Limb (tissue), 2 donors: Measurements from ENCODE around the gene SZT2.
"Not testable (repeated sequence)": the region's sequence is repeated elsewhere in the genome, so short reads cannot be mapped to it uniquely, and the experiment has no call there.

ENCODE experiments used
- DNase-seq, 2 donors: peaks; one replicate each; pipeline ENCODE4 v3.0.0-alpha.2; 2016; ENCODE audit errors: extremely low spot score in 2 of 2

The SZT2 gene

DNA sequence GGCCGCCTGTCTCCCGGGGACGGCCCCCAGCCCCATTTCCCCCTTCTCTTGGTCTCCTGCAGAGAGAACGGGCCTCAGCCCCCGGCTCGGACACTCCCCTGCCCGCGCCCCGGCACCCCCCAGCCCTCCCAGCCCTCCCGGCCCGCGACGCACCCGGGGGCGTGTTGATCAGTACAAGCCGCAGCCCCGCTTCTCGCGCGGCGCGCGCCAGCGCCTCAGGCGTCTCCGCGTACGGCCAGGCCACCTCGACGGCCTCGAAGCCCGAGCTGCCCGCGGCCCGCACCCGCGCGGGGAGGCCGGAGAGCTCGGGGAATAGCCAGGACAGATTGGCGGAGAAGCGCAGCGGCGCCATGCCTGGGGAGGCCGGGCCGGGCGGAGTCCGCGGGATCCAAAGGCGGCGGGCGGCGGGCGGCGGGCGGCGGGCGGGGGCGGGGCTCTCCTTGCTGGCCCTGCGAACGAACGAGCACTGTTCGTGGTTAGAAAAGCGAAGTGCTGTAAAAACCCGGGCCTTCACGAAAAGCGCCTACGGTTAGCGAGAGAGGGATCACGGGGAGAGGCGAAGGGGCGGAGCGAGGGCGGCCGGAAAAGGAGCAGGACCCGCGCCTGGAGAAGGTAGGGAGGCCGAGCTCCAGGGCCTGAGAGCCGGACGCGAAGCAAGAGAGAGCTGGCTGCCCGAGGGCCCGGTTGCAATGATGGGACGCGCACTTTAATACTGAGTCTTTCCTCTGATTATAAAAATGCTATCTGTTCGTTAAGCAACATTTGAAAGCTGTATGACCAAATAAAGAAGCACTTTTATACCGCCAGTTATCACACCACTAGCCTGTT is 64.0 kb downstream of the SZT2 start, which contains the start of gene HYI:
HYI (minus strand) TSS at position 490 of the 828 bp plus-strand sequence; CDS start at position 352, 138 bp downstream.
- DNase-seq, result peak; percentile 72 to 87

DNA sequence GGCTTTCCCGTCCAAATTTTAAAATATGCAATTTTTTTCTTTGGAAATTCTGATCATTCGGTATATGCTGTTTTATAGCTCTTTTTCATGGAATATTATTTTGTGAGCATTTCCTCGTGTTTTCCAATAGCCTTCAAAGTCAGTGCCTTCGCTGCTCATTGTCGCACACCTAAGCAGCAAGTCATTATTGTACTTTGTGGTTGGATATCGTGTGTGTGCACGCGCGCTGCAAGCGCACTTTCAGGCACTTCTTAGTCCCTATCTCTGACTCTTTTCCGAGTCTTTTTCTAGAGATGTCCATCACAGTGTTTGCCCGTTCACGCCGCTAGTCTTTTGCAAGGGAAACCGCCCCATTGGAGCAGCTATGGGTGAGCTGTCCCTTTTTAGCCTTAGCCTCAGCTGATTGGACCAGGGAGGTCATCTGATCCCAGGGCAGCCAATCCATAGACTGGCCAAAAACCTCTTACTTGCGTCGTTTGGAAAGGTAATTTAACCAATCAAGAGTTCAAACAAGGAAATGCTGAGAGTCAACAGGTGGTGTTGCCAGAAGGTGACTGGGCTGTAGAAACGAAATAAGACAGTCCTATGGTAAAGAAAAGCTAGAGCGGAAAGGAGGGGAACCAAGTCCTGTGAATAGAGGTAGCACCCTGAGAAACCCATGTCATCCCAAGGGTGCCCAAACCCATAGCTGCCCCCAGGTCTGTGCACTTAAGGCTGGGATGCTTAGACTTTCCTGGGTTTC is 64.7 kb downstream of the SZT2 start:
- DNase-seq, result peak; percentile 76 to 83

DNA sequence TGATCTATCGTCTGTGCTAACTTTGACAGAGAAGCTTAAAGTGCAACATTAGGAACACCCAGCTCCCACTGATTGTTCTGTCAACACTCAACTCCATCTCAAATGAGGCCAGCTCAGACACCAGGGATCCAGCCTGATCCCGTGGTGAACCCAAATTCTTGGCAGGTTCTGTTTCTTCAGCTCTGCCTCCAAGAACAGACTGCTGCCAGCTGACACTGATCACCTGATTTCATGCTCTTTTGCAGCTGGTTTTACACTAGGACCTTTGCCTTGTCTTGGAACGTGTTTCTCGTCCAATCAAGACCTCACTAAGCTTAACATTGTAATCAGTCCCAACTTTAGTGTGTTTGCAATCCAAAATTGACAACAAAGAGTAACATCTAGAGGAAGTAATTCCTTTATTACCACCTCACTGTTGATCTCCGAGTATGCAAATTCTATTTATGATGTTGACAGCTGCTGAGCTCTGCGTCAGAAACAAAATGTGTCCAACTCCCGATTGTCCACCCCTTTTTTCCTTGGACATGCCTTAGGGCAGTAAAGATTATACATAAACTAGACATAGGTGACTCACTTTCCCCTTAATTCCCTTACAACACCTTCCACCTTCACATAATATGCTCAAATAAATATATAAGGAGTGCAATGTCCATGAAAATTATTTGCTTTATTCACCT is 65.7 kb downstream of the SZT2 start:
- no peak for DNase-seq

DNA sequence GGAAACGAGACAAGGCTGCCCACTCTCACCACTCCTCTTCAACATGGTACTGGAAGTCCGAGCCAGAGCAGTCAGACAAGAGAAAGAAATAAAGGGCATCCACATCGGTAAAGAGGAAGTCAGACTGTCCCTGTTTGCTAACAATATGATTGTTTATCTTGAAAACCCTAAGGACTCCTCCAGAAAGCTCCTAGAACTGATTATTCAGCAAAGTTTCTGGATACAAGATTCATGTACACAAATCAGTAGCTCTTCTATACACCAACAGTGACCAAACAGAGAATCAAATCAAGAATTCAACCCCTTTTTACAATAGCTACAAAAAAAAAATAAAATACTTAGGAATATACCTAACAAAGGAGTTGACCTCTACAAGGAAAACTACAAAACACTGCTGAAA is 68.7 kb downstream of the SZT2 start:
- DNase-seq, result not testable (repeated sequence)

DNA sequence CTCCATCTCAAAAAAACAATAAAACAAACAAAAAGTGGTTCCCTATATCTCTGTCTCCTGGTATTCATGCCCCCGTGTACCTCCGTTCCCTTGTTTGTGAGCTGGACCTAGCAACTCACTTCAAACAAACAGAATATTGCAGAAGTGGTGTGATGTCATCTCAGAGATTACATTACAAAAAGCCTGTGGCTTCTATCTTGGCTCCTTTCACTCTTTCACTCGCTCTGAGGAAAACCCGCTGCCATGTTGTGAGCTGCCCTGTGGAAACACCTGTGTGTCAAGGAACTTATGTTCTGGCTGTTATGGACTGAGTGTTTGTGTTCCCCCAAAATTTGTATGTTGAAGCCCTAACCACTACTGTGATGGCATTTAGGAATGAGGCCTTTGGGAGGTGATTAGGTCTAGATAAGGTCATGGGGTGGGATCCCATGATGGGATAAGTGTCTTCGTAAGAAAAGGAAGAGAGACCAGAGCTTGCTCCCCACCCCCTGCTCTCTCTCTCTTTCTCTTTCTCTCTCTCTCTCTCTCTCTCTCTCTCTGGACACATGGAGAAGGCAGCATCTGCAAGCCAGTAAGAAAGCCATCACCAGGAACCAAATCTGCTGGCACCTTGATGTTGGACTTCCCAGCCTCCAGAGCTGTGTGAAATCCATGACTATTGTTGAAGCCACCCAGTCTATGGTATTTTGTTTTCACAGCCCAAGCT is 71.4 kb downstream of the SZT2 start:
- no peak for DNase-seq

DNA sequence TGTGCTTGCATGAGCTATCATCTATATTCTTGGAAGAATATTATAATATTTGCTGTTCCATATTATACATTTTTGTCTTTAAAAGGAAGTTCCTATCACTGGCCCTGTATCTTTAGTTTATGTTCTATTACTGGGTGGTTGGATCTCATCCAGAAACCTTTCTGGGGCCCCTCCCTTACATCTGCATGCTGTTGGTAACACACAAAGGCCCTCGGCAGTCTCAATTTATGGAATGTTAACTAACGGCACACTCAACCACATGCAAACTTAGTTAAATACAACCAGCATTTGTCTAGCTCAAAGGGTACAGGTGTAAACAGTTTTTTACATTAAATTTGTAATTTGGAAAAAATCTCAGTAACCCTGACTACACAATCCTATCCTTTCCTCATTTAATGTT is 73.8 kb downstream of the SZT2 start:
- DNase-seq, result no peak

DNA sequence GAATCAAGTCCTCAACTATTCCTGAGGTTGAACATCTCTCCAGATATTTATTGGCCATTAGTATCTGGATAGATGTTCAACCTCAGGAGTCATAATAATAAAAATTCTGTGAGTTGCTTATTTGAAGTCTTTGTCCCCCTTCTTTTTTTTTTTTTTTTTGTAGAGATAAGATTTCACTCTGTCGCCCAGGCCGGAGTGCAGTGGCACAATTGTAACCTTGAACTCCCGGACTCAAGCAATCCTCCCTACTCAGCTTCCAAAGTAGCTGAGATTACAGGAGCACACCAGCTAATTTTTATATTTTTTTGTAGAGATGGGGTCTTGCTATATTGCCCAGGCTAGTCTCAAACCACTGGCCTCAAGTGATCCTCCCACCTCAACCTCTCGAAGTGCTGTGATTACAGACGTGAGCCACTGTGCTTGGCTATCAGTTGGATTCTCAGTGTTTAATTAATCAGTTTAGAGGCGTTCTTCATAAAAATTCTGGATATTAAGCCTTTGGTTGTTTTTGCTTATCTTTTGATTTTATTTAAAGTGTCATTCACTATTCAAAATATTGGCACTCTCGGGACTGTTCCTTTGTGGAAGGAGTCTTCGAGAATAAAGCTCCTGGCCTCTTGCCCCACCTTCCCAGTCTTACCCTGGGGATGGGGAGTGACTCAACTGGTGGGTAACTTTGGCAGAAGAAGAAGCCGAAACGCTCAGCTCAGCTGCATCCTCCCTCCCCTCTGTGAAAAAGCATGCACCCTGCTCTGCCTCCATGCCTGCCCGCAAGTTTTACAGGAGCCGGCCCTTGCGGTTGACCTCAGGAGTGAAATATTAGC is 75.2 kb downstream of the SZT2 start:
- DNase-seq, result no peak

DNA sequence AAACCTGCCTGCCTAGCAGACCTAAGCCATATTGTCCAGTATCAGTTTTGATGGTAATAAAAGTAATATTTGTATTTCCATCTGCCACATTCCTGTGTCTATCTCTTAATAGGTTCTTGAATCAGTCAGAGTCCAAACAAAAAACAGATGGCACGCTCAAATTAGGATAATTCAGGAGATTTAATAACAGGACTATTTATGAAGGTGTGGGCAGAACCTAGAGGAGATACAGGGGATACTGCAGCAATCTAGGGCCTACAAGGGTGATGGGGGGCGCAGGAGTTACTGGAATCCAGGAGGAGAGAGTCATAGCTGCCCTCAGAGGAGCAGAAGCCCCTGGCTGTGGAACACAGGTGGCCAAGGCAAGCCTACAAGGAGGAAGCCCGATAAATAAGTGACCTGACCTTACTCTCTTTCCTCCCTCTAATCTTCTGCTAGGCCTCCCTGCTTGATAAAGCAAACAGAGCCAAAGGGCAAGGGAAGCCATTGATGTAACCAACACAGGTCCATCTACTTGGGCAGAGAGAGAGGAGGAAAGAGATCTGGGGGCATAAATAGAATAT is 75.9 kb downstream of the SZT2 start:
- DNase-seq, result no peak

DNA sequence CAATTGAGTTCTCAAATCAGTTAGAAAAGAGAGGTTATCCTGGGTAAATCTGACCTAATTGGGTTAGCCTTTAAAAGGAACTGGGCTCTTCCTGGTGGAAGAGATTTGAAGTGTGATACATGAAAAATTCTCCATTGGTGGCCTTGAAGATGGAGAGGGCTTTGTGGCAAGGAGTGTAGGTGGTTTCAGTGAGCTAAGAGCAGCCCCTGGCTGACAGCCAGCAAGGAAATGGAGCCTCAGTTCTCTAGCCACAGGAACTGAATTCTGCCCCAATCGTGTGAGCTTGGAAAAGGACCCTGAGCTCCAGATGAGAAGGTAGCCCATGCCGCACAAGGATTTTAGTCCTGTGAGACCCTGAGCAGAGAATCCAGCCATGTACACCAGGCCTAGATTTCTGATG is 76.7 kb downstream of the SZT2 start:
- no peak for DNase-seq

DNA sequence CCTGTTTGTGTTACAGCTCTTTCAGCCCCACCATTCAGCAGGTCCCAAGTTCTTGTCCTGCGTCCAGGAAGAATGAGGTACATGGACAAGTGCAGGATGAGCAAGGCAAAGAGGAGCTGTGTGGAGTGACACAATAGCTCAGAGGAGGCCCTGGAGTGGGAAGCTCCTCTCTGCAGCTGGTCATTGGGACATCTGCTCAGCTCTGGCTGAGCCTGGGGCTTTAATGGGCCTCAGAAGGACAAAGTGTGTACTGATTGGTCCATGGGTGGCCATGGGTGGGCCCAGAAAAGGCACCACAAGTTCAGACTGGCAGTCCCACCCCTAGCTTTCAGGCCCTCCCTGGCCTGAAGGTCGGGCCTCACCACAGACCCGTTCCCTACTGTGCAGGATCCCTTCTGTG is 78.7 kb downstream of the SZT2 start:
- no peak for DNase-seq

DNA sequence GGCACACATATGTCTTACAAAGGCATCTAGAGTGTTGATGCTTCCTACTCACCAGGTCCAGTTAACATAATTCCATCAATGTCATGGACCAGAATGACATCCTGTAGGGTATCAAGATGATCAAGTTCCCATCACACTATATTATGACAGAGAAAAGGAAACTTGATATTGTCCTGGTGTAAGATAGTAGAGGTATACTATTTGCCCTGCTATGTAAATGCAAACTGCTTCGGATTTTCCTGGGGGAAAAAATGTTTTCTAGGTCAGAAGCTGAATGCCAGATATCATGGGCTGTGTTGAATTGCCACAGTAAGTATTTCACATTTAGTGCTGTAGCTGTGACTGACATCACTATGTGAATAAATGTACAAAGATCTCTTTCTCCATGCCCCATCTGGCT is 80.2 kb downstream of the SZT2 start:
- DNase-seq, result no peak

DNA sequence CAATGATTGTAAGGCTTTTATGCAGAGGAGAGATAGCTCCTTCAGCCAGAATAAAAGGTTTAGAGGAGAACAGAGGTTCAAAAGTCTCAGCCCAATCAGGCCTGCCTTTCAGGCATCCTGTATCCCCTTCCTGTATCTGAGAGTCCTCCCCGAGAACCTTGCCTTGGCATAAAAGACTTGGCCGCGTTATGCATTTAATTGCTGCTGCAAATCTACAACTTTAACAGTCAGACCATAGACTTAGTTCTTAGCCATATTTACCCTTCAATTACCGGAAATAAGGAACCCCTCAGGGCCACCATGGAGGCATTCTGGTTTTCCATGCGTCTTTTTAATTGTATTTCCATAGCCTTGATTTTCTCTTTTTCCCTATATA is 82.4 kb downstream of the SZT2 start:
- no peak for DNase-seq

DNA sequence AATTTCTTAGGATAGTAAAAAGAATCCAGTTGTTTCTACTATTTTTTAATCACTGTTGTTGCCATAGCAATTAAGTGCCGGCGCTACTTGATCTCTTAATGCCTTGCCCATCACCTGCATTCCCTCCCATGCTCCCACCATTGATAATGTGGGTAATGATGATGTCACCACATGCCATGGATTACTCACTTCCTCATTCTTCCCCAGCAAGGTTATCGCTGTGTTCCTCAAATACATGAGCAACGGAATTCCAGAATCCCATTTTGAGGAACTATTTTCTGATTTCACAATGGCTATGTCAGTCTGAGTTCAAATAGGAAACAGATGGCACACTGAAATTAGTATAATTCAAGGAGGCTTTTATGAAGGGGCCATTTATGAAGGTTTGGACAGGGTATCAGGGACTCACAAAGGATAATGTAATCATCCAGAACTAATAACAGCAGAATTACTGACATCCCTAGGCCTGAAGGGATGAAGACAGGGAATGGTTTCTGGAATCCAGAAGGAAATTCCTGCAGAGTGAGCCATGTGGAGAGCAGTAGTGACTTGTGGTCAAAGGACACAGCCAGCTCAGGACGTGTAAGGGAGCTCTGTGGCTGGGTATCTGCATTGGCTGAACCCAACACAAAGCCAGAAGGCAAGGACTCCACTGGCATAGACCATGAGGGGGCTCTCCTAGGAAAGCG is 82.9 kb downstream of the SZT2 start:
- not testable (repeated sequence) for DNase-seq

DNA sequence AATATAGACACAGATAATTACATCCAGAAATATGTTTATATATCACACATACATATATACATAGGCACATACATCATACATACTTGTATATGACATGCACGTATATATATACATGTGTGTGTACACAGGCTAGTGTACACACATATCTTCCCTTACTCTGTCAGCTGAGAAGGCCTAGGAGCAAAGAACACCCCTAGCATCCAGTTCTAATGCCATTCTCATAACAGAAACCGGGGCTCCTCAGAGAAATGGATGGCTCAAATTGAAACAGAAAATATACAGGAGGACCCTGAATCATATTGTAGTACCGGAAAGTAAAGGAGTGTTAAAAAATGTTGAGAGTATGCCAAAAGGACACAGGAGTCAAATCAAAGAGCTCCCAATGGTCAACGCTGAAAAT is 83.8 kb downstream of the SZT2 start:
- no peak for DNase-seq

DNA sequence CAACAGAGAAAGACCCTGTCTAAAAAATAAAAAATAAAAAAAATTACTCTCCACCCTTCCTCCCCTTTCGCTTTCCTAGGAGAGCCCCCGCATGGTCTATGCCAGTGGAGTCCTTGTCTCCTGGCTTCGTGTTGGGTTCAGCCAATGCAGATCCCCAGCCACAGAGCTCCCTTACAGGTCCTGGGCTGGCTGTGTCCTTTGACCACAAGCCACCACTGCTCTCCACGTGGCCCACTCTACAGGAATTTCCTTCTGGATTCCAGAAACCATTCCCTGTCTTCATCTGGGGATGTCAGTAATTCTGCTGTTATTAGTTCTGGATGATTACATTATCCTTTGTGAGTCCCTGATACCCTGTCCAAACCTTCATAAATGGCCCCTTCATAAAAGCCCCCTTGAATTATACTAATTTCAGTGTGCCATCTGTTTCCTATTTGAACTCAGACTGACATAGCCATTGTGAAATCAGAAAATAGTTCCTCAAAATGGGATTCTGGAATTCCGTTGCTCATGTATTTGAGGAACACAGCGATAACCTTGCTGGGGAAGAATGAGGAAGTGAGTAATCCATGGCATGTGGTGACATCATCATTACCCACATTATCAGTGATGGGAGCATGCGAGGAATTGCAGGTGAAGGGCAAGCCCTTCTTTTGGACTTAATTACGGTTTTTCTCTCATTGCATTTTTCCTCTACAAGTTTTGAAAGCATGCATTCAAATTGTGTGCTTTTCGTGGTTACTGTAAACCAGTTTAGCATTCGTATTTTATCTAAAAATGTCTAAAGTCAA is 86.1 kb downstream of the SZT2 start:
- not testable (repeated sequence) for DNase-seq

DNA sequence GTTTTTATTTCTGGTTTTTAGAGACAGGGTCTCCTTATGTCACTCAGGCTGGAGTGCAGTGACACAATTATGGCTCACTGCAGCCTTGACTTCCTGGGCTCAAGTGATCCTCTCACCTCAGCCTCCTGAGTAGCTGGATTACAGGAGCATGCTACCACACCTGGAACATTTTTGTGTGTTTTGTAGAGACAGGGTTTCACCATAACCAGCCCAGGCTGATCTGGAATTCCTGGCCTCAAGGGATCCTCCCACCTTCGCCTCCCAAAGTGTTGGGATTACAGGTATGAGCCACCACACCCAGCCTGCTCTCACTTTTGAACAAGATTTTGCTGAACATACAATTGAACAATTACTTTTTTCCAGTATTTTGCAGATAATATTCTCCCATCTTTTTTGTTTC is 88.0 kb downstream of the SZT2 start:
- no peak for DNase-seq

DNA sequence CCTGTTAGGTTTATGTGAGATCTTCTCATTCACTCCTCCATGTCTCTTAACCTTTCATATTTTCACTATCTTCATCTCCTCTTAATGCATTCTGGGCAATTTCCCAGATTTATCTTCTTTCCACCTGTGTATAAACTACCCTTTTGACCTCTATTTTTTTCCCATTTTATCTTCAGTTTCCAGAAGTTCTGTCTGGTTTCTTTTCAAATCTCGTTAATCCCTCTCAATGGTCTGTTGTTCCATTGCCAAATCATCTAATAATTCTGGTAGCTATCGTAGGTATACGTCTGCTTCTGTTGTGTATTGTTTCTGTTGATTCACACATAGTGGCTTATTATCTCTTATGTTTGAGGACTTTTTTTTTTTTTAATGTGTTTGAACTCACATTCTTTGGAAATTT is 89.7 kb downstream of the SZT2 start:
- DNase-seq, result no peak

DNA sequence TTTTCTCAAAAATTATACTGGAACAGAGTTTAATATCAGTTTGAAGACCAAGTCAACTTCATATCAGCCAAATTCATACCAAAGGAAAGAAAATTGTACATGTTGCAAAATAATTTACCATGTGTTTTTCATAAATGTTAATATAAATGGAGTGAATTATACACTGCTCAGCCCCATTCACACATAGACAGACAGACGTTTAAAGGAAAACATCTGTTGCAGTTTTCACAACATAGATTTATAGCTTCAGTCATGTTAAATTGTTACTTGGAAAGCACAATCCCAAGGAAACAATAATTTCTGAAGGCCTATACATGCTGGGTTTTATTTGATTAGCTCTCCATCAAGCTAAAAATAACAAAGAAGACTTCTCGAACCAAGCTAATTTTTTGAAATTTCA is 91.8 kb downstream of the SZT2 start:
- DNase-seq, result no peak

DNA sequence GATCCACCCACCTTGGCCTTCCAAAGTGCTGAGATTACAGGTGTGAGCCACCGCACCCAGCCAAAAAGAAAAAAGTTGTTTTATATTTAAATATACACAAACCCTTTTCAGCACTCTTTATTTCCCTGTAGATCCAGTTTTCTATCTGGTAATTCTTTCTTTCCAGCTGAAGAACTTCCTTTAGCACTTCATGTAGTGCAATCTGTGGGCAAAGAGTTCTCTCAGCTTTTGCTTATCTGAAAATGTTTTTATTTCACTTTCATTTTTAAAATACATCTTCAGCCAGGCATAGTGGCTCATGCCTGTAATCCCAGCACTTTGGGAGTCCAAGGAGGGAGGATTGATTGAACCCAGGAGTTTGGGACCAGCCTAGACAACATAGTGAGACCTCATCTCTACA is 92.5 kb downstream of the SZT2 start:
- DNase-seq, result no peak
